K562 (cell line): ENCODE measurements around the gene AP1M2. TPM values are rescaled to one million over a fixed set of nuclear protein-coding genes. Genes with fewer than 3 reads are reported as not detected.

Experiments
- BMI1 ChIP-seq: fragments of 150-350 bp; IDR thresholded peaks from 2 replicates; pipeline ENCODE4 v1.6.1; 2014; ENCODE audit warnings: low read length
- CREM ChIP-seq: IDR thresholded peaks from 2 replicates; pipeline ENCODE4 v1.6.1; 2014; ENCODE audit warnings: antibody characterized with exemption, low read depth
- E2F3 ChIP-seq: fragments of 250-450 bp; sonication (Bioruptor Pico); IDR thresholded peaks from 2 replicates; pipeline ENCODE4 v1.4.0; 2020; ENCODE audit warnings: mild to moderate bottlenecking
- ELF1 ChIP-seq: fragments of 200-800 bp; sonication (Bioruptor generic); IDR thresholded peaks from 2 replicates; pipeline ENCODE4 v1.6.1; 2016; ENCODE audit warnings: missing genetic modification characterization, missing compliant biosample characterization
- FOSL1 ChIP-seq: fragments of 200-800 bp; sonication (Bioruptor generic); conservative IDR thresholded peaks from 2 replicates; pipeline ENCODE4 v1.6.1; 2016; ENCODE audit warnings: missing genetic modification characterization, missing compliant biosample characterization
- FOXP1 ChIP-seq: sonication (generic); formaldehyde crosslinking; IDR thresholded peaks from 2 replicates; pipeline ENCODE4 v1.8.0; 2022; ENCODE audit warnings: mild to moderate bottlenecking, missing genetic modification reagents
- HNRNPH1 ChIP-seq: fragments of 200-400 bp; formaldehyde crosslinking; optimal IDR thresholded peaks from 2 replicates; pipeline ENCODE3; 2017; ENCODE audit warnings: low read depth, mild to moderate bottlenecking, low read length, moderate library complexity
- HNRNPK ChIP-seq: fragments of 200-400 bp; formaldehyde crosslinking; IDR thresholded peaks from one replicate; pipeline ENCODE4 v1.6.1; 2018; ENCODE audit warnings: mild to moderate bottlenecking, low read depth, low read length; ENCODE audit not compliant: poor library complexity, severe bottlenecking
- HNRNPUL1 ChIP-seq: fragments of 200-400 bp; formaldehyde crosslinking; IDR thresholded peaks from 2 replicates; pipeline ENCODE4 v1.6.1; 2017; ENCODE audit warnings: low read length
- OTX1 ChIP-seq: fragments of 450-650 bp; formaldehyde crosslinking; IDR thresholded peaks from 2 replicates; pipeline ENCODE4 v1.4.0; 2022; ENCODE audit warnings: mild to moderate bottlenecking
- PCBP1 ChIP-seq: fragments of 200-400 bp; formaldehyde crosslinking; IDR thresholded peaks from 2 replicates; pipeline ENCODE4 v1.6.1; 2018; ENCODE audit warnings: mild to moderate bottlenecking, low read depth, low read length; ENCODE audit not compliant: poor library complexity, severe bottlenecking
- SMAD2 ChIP-seq: fragments of 150-350 bp; IDR thresholded peaks from 2 replicates; pipeline ENCODE4 v1.6.1; 2014; ENCODE audit warnings: low read depth, mild to moderate bottlenecking, low read length
- TARDBP ChIP-seq: fragments of 450-650 bp; IDR thresholded peaks from 2 replicates; pipeline ENCODE4 v1.6.1; 2016
- TBP ChIP-seq: optimal IDR thresholded peaks from 2 replicates; pipeline ENCODE3; 2011; ENCODE audit warnings: low read depth, low read length, improper control_type of control experiment
- ZBTB43 ChIP-seq: sonication (generic); formaldehyde crosslinking; IDR thresholded peaks from 2 replicates; pipeline ENCODE4 v1.8.0; 2023; ENCODE audit warnings: mild to moderate bottlenecking, missing genetic modification reagents
- ZKSCAN1 ChIP-seq: fragments of 150-350 bp; IDR thresholded peaks from 2 replicates; pipeline ENCODE4 v1.6.1; 2016; ENCODE audit warnings: low read depth, low read length
- ZNF143 ChIP-seq: sonication (generic); formaldehyde crosslinking; IDR thresholded peaks from 2 replicates; pipeline ENCODE4 v1.9.0; 2022; ENCODE audit warnings: mild to moderate bottlenecking, missing genetic modification reagents
- ZNF174 ChIP-seq: fragments of 250-450 bp; sonication (Bioruptor Pico); IDR thresholded peaks from 2 replicates; pipeline ENCODE4 v1.4.0; 2020; ENCODE audit warnings: mild to moderate bottlenecking
- ZNF316 ChIP-seq: fragments of 450-650 bp; IDR thresholded peaks from 2 replicates; pipeline ENCODE4 v1.6.1; 2016
- ZNF551 ChIP-seq: fragments of 250-450 bp; sonication (Bioruptor Pico); IDR thresholded peaks from 2 replicates; pipeline ENCODE4 v1.5.0; 2021; ENCODE audit warnings: mild to moderate bottlenecking, moderate library complexity
- ZNF584 ChIP-seq: fragments of 200-800 bp; sonication (Bioruptor generic); IDR thresholded peaks from 2 replicates; pipeline ENCODE4 v1.6.1; 2016; ENCODE audit warnings: low read depth, mild to moderate bottlenecking, missing genetic modification characterization, missing compliant biosample characterization
- ZNF592 ChIP-seq: fragments of 450-650 bp; IDR thresholded peaks from 2 replicates; pipeline ENCODE4 v1.6.1; 2017; ENCODE audit warnings: antibody characterized with exemption, mild to moderate bottlenecking
- ZNF766 ChIP-seq: fragments of 200-800 bp; sonication (Bioruptor generic); conservative IDR thresholded peaks from 2 replicates; pipeline ENCODE4 v1.6.1; 2016; ENCODE audit warnings: missing genetic modification characterization, missing compliant biosample characterization
- polyA plus RNA-seq, 8 experiments: library from polyadenylated mRNA; depleted of rRNA in 4 of 8; stranded (reverse) in 5 of 8; unstranded in 3 of 8; fragments of >200 nt; fragmentation: Nextera tagmentation in 2 of 8; fragmentation: Illumina TruSeq in 1 of 8; extraction: Ambion mirVana in 2 of 8; extraction: Trizol in 1 of 8; gene quantifications; 2 replicates each; pipeline versions ENCODE4 v1.2.1 to v1.2.3, GENCODE V29; 2011 to 2014; ENCODE audit warnings: inconsistent platforms in 1 of 8, missing spikeins in 1 of 8
- total RNA-seq, 7 experiments: library from RNA; depleted of rRNA in 6 of 7; stranded (reverse); fragments of >200 nt in 6 of 7; fragmentation: Illumina TruSeq in 2 of 7; extraction: Trizol in 2 of 7; gene quantifications; 2 replicates each; pipeline versions ENCODE4 v1.2.1 to v1.2.3, GENCODE V29; 2011 to 2021; ENCODE audit warnings: low replicate concordance in 1 of 7
- TF ChIP-seq, protein P1 (sequence below): fragments of 450-650 bp; formaldehyde crosslinking; IDR thresholded peaks from 2 replicates; pipeline ENCODE4 v1.4.0; 2022; ENCODE audit warnings: missing genetic modification characterization

AP1M2 gene
- total and polyA plus RNA-seq, 9 of the 15 experiments (the other 6 are each of a cell fraction or from before 2014, with no cell fraction given): 0.33 to 1.4 (median 0.89) TPM; not detected in 1

GRCh38 chr19:10580979-10581631, 6.0 kb downstream of the AP1M2 start (continued):
- no peak for TF ChIP-seq ZNF592
- TF ChIP-seq E2F3 (CRISPR knock-in tag): no peak
- TF ChIP-seq HNRNPUL1: no peak
- TF ChIP-seq FOSL1: no peak
- no peak for TF ChIP-seq ZBTB43 (CRISPR knock-in tag)
- no peak for TF ChIP-seq ZNF551 (CRISPR knock-in tag)
- peak; percentile 45 for TF ChIP-seq TBP
- TF ChIP-seq FOXP1: no peak
- no peak for TF ChIP-seq ZNF143 (CRISPR knock-in tag)
- TF ChIP-seq HNRNPK: no peak
- no peak for TF ChIP-seq TARDBP
- peak; percentile 52; the same call in 1 of the 2 replicates for TF ChIP-seq ZNF766 (CRISPR knock-in tag)
- no peak for TF ChIP-seq ZNF174 (CRISPR knock-in tag)
- TF ChIP-seq PCBP1: no peak
- TF ChIP-seq CREM: peak; percentile 43
- TF ChIP-seq ZKSCAN1: no peak
- no peak for TF ChIP-seq BMI1
- no peak for TF ChIP-seq HNRNPH1
- TF ChIP-seq ELF1 (tag): no peak
- TF ChIP-seq OTX1 (CRISPR knock-in tag): no peak
- no peak for TF ChIP-seq ZNF316
- TF ChIP-seq, protein P1, sequence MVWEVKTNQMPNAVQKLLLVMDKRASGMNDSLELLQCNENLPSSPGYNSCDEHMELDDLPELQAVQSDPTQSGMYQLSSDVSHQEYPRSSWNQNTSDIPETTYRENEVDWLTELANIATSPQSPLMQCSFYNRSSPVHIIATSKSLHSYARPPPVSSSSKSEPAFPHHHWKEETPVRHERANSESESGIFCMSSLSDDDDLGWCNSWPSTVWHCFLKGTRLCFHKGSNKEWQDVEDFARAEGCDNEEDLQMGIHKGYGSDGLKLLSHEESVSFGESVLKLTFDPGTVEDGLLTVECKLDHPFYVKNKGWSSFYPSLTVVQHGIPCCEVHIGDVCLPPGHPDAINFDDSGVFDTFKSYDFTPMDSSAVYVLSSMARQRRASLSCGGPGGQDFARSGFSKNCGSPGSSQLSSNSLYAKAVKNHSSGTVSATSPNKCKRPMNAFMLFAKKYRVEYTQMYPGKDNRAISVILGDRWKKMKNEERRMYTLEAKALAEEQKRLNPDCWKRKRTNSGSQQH (CRISPR knock-in tag): no peak
- TF ChIP-seq SMAD2: no peak
- no peak for TF ChIP-seq ZNF584 (CRISPR knock-in tag)
